ENCODE measurements around the gene TAMM41. TPM values are rescaled to one million over a fixed set of nuclear protein-coding genes. Genes with fewer than 3 reads are reported as not detected.

The TAMM41 gene
- total and polyA plus RNA-seq, 9 of the 15 experiments (the other 6 are each of a cell fraction or from before 2014, with no cell fraction given) = 8.6 to 74.6 (median 29.3) TPM

- Histone ChIP-seq H3K9ac (ENCODE audit: insufficient read depth in 1 of 2, low read depth in 2 of 2, low read length in 2 of 2) (no peak overlapping the region; a peak in 1 of 4 replicates), H3K27ac (ENCODE audit: extremely low read depth, low read depth, low read length) (no peak overlapping the region), H3K79me2 (ENCODE audit: control insufficient read depth, insufficient read depth, low read length) (no peaks in the 10 kb centered on the region), H3K4me2 (ENCODE audit: insufficient read depth, low read length) (no peak overlapping the region), H3K36me3 (ENCODE audit: control insufficient read depth, insufficient read depth, low read length) (no peaks in the 10 kb centered on the region), H3K9me3 (replicated peaks; ENCODE audit: control insufficient read depth, insufficient read depth, low read depth, low read length) (no peaks in the 10 kb centered on the region), H3K4me1 (replicated peaks in 1 of 2; ENCODE audit: control insufficient read depth in 2 of 2, insufficient read depth in 2 of 2, low read length in 2 of 2) (no peaks in the 10 kb centered on the region), H4K20me1 (replicated peaks; ENCODE audit: control insufficient read depth, insufficient read depth, low read length) (0 out of 2 replicates have a peak, but pooled peaks cover 8% of the 10 kb centered on the region), H3K27me3 (ENCODE audit: control insufficient read depth in 2 of 2, insufficient read depth in 2 of 2, low read length in 2 of 2) (peaks cover 55 to 80% of the 10 kb centered on the region in 2 experiments), H2AFZ (ENCODE audit: low read depth, low read length) (no peak overlapping the region), H3K4me3 (no peak overlapping the region), H3K9me1 (ENCODE audit: control insufficient read depth, insufficient read depth, low read length) (no peaks in the 10 kb centered on the region)
- FAIRE-seq (no peak), DNase-seq (ENCODE audit: extremely low read depth in 1 of 4, low spot score in 3 of 4) (no peak), ATAC-seq (no peak)
- ChIA-PET POLR2A (interaction anchor here (1.0 kb wide), 1 partner anchor 15 kb away, joined by 3 read pairs; no protein-coding TSS in a partner anchor), CTCF (ENCODE audit: low intra/inter-chr PET ratio) (no interaction called here)
- in situ Hi-C loops (cut with MboI) (no loop called here), intact Hi-C loops (cut with micrococcal nuclease) (no loop called here)
- 0% methylated on average over 12 of the region's 12 CpGs for whole genome bisulfite sequencing (ENCODE audit: insufficient coverage, low coverage, missing lambda C conversion rate)
- BruUV-seq (replicated peaks) = no TSS peak
- TF ChIP-seq ZBTB40 (IDR thresholded peaks at IDR 0.05) = no peak
- no peak for TF ChIP-seq ZBTB40 (CRISPR knock-in tag; IDR thresholded peaks at IDR 0.05)
- no peak for TF ChIP-seq SMARCA4 (IDR thresholded peaks at IDR 0.05)
- TF ChIP-seq IRF1 (CRISPR knock-in tag; IDR thresholded peaks at IDR 0.05; ENCODE audit: borderline replicate concordance) = no peak
- no peak for TF ChIP-seq CHD1 (IDR thresholded peaks at IDR 0.05; ENCODE audit: low read length)
- TF ChIP-seq RBM15 (IDR thresholded peaks at IDR 0.05; ENCODE audit: insufficient read depth, low read length) = no peak
- TF ChIP-seq ATF4 (CRISPR knock-in tag; IDR thresholded peaks at IDR 0.05) = no peak
- TF ChIP-seq RNF219 (CRISPR knock-in tag; IDR thresholded peaks at IDR 0.05) = no peak
- TF ChIP-seq ZNF12 (CRISPR knock-in tag; IDR thresholded peaks at IDR 0.05) = no peak
Observed at GRCh38 chr3:11755276-11755675, 91.4 kb downstream of the TAMM41 start.

All from K562 (cell line).